GM12873 (cell line): ENCODE measurements around the gene MED13L.

Experiments used
- TF ChIP-seq, protein P1 (sequence below): IDR thresholded peaks from 2 replicates; pipeline ENCODE4 v1.5.1; 2012; ENCODE audit warnings: low read depth, mild to moderate bottlenecking, moderate library complexity, low read length, control low read depth; ENCODE audit not compliant: insufficient read depth; ENCODE audit errors: missing control alignments

The MED13L gene

DNA sequence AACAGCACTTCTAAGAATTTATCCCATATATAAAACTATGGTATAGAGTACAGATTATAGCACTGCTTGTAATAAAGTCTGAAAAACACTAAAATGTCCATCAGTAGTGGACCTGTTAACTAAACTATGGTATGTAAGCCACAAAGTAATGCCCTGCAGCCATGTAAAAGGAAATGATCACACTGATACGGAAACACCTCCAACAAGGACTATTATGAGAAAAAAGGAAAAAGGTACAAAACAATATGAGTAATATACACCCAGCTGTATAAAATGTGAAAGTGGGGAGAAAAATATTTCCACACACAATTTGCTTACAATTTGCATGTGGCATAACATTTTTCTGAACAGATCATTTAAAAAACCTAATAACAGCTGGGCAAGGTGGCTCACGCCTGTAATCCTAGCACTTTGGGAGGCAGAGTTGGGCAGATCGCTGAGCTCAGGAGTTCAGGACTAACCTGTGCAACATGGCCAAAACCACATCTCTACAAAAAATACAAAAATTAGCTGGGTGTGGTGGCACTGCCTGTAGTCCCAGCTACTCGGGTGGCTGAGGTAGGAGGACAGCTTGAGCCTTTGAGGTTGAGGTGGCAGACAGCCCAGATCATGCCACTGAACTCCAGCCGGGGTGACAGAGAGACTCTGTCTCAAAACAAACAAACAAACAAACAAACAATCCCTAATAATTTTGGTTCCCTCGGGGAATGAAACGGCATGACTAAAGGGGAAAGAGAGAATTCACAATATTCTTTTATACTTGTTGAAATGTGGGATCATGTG lies 250.5 kb downstream of the MED13L start:
- TF ChIP-seq, protein P1, sequence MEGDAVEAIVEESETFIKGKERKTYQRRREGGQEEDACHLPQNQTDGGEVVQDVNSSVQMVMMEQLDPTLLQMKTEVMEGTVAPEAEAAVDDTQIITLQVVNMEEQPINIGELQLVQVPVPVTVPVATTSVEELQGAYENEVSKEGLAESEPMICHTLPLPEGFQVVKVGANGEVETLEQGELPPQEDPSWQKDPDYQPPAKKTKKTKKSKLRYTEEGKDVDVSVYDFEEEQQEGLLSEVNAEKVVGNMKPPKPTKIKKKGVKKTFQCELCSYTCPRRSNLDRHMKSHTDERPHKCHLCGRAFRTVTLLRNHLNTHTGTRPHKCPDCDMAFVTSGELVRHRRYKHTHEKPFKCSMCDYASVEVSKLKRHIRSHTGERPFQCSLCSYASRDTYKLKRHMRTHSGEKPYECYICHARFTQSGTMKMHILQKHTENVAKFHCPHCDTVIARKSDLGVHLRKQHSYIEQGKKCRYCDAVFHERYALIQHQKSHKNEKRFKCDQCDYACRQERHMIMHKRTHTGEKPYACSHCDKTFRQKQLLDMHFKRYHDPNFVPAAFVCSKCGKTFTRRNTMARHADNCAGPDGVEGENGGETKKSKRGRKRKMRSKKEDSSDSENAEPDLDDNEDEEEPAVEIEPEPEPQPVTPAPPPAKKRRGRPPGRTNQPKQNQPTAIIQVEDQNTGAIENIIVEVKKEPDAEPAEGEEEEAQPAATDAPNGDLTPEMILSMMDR, result no peak

DNA sequence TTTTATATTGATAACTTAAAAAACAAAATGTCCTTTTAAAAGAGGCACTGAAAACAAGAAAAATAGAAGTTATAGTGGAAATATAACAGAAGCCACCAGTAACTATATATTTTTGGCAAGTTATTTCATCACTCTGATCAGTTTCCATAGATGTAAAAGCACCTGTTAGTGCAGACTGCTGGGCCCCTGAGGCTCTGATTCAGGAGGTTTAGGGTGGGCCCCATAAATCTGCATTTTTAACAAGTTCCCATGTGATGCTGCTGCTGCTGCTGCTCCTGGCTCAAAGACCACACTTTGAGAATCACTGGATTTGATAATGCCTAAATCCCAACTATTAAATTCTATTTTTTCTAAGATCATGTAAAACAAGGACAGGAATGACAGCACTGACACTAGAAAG lies 251.1 kb downstream of the MED13L start:
- TF ChIP-seq, protein P1, result no peak

DNA sequence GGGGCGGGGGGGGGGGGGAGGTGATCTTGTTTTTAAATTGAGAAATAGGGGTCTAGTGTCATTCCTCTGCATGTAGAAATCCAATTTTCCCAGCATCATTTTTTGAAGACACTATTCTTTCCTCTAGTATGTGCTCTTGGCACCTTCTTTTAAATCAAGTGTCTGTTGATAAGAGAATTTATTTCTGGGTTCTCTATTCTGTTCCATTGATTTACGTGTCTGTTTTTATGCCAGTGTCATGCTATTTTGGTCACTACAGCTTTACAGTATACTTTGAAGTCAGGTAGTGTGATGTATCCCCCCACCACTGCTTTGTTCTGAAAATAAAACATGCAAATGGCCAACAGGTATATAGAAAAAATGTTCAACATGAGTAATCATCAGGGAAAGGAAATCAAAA lies 252.7 kb downstream of the MED13L start:
- TF ChIP-seq, protein P1, result no peak

DNA sequence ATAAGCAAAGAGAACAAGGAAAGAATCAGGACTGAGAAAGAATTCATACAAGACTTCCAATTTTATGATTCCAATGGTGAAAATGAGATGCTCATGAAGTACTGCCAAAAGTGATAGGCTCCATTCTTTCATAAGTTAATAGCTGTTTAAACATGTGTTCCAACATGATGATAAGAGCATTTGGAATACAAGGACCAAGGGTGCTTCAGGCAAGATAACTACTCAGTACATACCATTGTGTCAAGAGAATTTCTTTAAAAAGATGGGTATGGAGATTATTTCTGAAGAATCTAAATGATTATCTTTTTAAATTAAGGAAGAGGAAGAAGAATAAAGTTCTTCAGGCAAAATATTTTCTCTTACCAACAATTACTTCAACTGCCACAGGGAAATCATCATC lies 258.1 kb downstream of the MED13L start:
- TF ChIP-seq, protein P1, result no peak

DNA sequence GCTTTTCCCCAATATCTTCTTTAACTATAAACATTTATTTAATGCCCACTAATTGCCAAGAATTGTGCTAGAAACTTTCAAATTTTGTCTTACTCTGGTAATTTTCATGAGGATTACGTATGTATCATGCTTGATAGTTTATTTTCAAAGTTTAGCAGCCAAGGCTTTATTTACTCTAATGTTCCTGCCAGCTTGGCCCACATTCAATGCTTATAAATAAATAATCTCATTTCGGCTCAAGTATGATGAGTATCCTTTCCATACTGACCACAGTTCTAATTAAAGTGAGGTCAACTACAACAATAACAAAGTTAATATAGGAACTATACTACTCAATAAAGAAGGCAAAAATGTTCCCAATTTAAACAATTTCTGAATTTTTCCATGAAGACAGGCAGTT lies 259.2 kb downstream of the MED13L start:
- TF ChIP-seq, protein P1, result no peak

DNA sequence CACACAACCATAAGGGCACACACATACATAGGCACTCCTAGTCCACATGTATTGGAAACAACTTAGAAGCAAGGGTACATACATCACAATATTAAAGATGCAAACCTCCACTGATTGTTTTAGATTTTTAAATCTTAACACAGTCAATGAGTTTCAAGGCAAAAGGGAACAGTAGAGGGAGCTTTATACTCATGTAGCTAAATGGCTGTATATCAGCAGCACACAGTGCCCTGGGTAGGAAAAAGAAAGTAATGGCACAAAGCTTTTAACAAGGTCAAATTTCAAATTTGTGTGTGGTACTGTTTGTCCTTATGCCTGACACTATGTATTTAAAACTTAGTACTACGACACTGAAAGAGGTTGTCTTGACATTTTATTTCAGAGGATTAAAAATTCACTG lies 262.0 kb downstream of the MED13L start:
- TF ChIP-seq, protein P1, result peak; percentile 41

DNA sequence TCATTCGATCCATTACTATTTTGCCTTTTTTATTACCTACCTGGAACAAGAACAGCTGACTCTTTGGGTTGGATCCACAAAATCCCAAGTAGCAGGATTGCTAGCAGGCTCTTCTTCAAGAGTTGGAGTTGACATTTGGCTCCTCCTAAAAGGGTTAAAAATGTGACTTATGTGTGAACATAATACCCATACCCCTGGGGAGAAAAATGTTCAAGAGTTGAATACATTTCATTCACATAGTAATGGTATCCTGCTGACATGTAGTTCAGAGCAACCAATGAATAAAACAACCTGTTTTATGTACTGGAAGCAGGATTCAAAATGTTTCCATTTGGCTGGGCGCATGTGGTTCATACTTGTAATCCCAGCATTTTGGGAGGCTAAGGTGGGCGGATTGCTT lies 264.7 kb downstream of the MED13L start:
- TF ChIP-seq, protein P1, result no peak

DNA sequence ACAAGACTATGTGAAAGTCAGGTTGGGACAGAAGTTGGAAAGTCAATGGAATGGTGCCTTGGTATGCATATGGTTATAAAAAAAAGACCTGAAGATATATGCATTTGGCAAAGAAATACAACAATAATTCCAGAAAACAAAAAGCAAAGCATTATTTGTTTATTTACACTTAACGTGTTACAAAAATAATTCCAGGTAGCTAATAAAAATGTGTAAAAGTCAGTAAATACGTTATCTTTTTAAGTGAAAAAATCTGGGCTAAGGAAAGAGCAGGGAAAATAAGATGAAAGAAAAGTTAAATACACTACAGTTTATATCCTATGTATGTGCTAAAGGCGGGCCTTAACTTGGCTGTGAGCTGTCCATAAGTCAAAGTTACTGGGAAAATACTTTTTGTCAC lies 266.3 kb downstream of the MED13L start:
- TF ChIP-seq, protein P1, result no peak
